Stomach (tissue), 9 donors: ENCODE data around the gene TMEM158. TPM values are rescaled to one million over a fixed set of nuclear protein-coding genes. Genes with fewer than 3 reads are reported as not detected.

ENCODE experiments used
- DNase-seq, 2 donors: peaks; one replicate each; pipeline versions ENCODE4 v3.0.0 to v3.0.0-alpha.2; 2013 to 2019
- H3K27ac ChIP-seq, 5 donors: fragments of 200-600 bp in 4 of 5; sonication (generic) in 4 of 5; one replicate each; pipeline ENCODE4 v1.5.1; 2013 to 2019; ENCODE audit warnings: mild to moderate bottlenecking in 1 of 5, moderate library complexity in 1 of 5
- H3K27me3 ChIP-seq, 3 donors: fragments of 200-600 bp; sonication (generic); one replicate each; pipeline ENCODE4 v1.5.1; 2017 to 2019; ENCODE audit warnings: mixed run types in 1 of 3
- H3K36me3 ChIP-seq, 4 donors: fragments of 200-600 bp; sonication (generic); 1 replicate in 3 of 4; 2 replicates in 1 of 4; pipeline ENCODE4 v1.5.1; 2016 to 2019
- H3K4me1 ChIP-seq, 4 donors: fragments of 200-600 bp; sonication (generic); one replicate each; pipeline ENCODE4 v1.5.1; 2016 to 2019
- H3K4me3 ChIP-seq, 4 donors: fragments of 200-600 bp; sonication (generic) in 3 of 4; one replicate each; pipeline ENCODE4 v1.5.1; 2016 to 2019; ENCODE audit warnings: mild to moderate bottlenecking in 1 of 4
- H3K9me3 ChIP-seq, 4 donors: fragments of 200-600 bp; sonication (generic); one replicate each; pipeline ENCODE4 v1.5.1; 2016 to 2019
- EP300 ChIP-seq: sonication (generic); formaldehyde crosslinking; IDR thresholded peaks from one replicate; pipeline ENCODE4 v1.6.1; 2017; ENCODE audit warnings: antibody characterized with exemption
- POLR2A ChIP-seq, 4 donors: fragments of 450-650 bp; IDR thresholded peaks; one replicate each; pipeline ENCODE4 v1.6.1; 2016; ENCODE audit warnings: antibody characterized with exemption in 4 of 4, control low read depth in 2 of 4, mild to moderate bottlenecking in 1 of 4, moderate library complexity in 1 of 4
- POLR2AphosphoS5 ChIP-seq, 3 donors: sonication (generic); formaldehyde crosslinking; IDR thresholded peaks; one replicate each; pipeline ENCODE4 v1.6.1; 2016; ENCODE audit warnings: antibody characterized with exemption in 3 of 3
- WGBS, 5 donors: extraction: QIAGEN DNeasy Blood & Tissue Kit in 3 of 5; methylation state at CpG; one replicate each; pipeline versions ENCODE4 v1.1.5 to v1.1.7; 2013 to 2018; 5-methylcytosine and 5-hydroxymethylcytosine counted together
- intact Hi-C: fragments of 100-400 bp; cut with DNase I; formaldehyde crosslinking; loops from one replicate; pipeline ENCODE4 v1.15.1; 2023; ENCODE audit warnings: low total_unique reads
- polyA plus RNA-seq, 3 donors: library from polyadenylated mRNA; stranded (reverse); fragments of 200-250 nt; gene quantifications; one replicate each; pipeline ENCODE4 v1.2.3, GENCODE V29; 2013
- total RNA-seq, 5 donors: library from RNA; depleted of rRNA; stranded (reverse); fragments of >200 nt; gene quantifications; one replicate each; pipeline versions ENCODE4 v1.1.0 to v1.2.3, GENCODE V29; 2014 to 2016
- TF ChIP-seq, protein P1 (sequence below), 7 experiments: fragments of 450-650 bp in 4 of 7; fragments of 200-600 bp in 3 of 7; sonication (generic) in 3 of 7; IDR thresholded peaks; one replicate each; pipeline ENCODE4 v1.5.1; 2016 to 2019; ENCODE audit warnings: antibody characterized with exemption in 7 of 7, control low read depth in 2 of 7, mild to moderate bottlenecking in 1 of 7
- donor health status: healthy with polysubstance abuse.
- donor health status: Bipolar disorder and iron deficiency.
- donor health status: healthy.

The TMEM158 gene
- total and polyA plus RNA-seq, 8 donors, result 0.46 to 5.5 (median 2.0) TPM; not detected in 2

DNA sequence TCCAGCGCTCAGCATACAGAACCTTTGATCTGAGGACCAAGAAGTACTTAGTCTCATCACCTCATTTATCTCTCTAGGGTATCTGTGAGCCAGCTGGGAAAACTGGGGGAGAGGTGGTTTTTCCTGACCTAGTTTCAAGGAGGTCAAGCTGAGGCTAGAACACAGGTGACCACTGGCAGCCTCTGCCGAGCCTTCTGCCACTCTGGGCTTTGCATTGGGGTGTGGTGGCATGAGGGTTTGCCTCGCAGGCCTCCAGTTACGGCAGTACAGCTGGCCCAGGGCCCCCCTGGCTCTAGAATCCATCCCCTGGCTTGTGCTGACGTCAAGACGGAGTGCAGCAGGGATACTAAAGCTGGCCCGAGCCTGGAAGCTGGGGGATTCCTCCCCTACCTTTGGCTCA lies 45.2 kb downstream of the TMEM158 start:
- no peaks in the 10 kb centered on the region for H3K9me3 ChIP-seq
- intact Hi-C loops, result no loop called here
- H3K27ac ChIP-seq, result peak overlapping the region; percentile 12 to 84 (median 50)
- no peaks in the 10 kb centered on the region for H3K36me3 ChIP-seq
- no peak overlapping the region for H3K4me3 ChIP-seq
- DNase-seq, result no peak
- 0 to 71% (median 55%) methylated on average over 1 to 7 of the region's 7 CpGs for WGBS, 5 donors
- H3K27me3 ChIP-seq, result no peaks in the 10 kb centered on the region
- H3K4me1 ChIP-seq, result peaks cover 4 to 59% (median 48%) of the 10 kb centered on the region in 4 donors
- TF ChIP-seq, protein P1, sequence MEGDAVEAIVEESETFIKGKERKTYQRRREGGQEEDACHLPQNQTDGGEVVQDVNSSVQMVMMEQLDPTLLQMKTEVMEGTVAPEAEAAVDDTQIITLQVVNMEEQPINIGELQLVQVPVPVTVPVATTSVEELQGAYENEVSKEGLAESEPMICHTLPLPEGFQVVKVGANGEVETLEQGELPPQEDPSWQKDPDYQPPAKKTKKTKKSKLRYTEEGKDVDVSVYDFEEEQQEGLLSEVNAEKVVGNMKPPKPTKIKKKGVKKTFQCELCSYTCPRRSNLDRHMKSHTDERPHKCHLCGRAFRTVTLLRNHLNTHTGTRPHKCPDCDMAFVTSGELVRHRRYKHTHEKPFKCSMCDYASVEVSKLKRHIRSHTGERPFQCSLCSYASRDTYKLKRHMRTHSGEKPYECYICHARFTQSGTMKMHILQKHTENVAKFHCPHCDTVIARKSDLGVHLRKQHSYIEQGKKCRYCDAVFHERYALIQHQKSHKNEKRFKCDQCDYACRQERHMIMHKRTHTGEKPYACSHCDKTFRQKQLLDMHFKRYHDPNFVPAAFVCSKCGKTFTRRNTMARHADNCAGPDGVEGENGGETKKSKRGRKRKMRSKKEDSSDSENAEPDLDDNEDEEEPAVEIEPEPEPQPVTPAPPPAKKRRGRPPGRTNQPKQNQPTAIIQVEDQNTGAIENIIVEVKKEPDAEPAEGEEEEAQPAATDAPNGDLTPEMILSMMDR (IDR thresholded peaks at IDR 0.05), result no peak
- TF ChIP-seq POLR2AphosphoS5 (IDR thresholded peaks at IDR 0.05) (no peak), EP300 (no peak), POLR2A (IDR thresholded peaks at IDR 0.05) (no peak)

DNA sequence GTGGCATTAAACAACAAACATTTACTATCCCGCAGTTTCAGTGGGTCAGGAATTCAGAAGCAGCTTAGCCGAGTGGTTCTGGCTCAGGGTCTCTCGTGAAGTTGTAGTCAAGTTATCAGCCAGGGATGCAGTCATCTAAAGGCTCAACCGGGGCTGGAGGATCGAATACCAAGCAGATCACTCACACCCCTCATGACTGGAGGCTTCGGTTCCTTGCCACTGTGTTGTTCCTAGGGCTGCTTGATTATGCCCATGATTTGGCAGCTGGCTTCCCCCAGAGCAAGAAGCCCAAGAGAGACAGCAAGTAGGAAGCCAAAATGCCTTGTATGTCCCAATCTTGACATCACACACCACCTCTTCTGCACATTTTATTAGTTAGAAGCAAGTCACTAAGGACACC lies 46.0 kb downstream of the TMEM158 start:
- no peaks in the 10 kb centered on the region for H3K36me3 ChIP-seq
- no peak for DNase-seq
- intact Hi-C loops, result no loop called here
- H3K9me3 ChIP-seq, result no peaks in the 10 kb centered on the region
- H3K27me3 ChIP-seq, result no peaks in the 10 kb centered on the region
- WGBS, 5 donors, result 55 to 96% (median 77%) methylated on average over 6 of the region's 6 CpGs
- no peak overlapping the region for H3K27ac ChIP-seq
- no peak overlapping the region for H3K4me3 ChIP-seq
- TF ChIP-seq, protein P1 (IDR thresholded peaks at IDR 0.05), result no peak
- TF ChIP-seq POLR2A (IDR thresholded peaks at IDR 0.05), result no peak
- no peak for TF ChIP-seq EP300
- TF ChIP-seq POLR2AphosphoS5 (IDR thresholded peaks at IDR 0.05), result no peak
- H3K4me1 ChIP-seq, result peaks cover 4 to 59% (median 48%) of the 10 kb centered on the region in 4 donors

DNA sequence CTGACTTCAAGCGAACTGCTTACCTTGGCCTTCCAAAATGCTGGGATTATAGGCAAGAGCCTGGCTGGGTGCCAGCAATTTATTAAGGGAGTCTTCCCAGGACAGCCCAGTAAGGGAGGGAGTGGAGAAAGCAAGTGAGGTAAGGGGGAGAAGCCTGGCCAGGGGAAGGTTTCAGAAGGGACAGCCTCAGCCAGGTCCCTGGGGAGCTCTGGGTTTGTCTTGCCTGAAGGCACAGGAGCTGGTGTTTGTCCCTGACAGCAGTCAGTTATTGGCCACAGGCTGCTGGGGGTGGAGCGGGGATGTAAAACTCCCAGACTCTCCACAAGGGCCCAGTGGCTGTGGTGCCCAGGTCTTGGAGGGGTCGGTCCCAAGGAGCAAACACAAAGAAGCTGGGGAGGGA lies 46.9 kb downstream of the TMEM158 start:
- no peaks in the 10 kb centered on the region for H3K9me3 ChIP-seq
- H3K4me3 ChIP-seq, result no peak overlapping the region
- peak overlapping the region in 2 of 5 donors; percentile 71 to 72 for H3K27ac ChIP-seq
- H3K27me3 ChIP-seq, result no peaks in the 10 kb centered on the region
- intact Hi-C loops, result no loop called here
- no peak for DNase-seq
- 72 to 91% (median 86%) methylated on average over 3 of the region's 3 CpGs for WGBS, 5 donors
- peaks cover 4 to 58% (median 48%) of the 10 kb centered on the region in 4 donors for H3K4me1 ChIP-seq
- no peaks in the 10 kb centered on the region for H3K36me3 ChIP-seq
- no peak for TF ChIP-seq POLR2A (IDR thresholded peaks at IDR 0.05)
- TF ChIP-seq EP300, result no peak
- no peak for TF ChIP-seq POLR2AphosphoS5 (IDR thresholded peaks at IDR 0.05)
- TF ChIP-seq, protein P1 (IDR thresholded peaks at IDR 0.05), result no peak

DNA sequence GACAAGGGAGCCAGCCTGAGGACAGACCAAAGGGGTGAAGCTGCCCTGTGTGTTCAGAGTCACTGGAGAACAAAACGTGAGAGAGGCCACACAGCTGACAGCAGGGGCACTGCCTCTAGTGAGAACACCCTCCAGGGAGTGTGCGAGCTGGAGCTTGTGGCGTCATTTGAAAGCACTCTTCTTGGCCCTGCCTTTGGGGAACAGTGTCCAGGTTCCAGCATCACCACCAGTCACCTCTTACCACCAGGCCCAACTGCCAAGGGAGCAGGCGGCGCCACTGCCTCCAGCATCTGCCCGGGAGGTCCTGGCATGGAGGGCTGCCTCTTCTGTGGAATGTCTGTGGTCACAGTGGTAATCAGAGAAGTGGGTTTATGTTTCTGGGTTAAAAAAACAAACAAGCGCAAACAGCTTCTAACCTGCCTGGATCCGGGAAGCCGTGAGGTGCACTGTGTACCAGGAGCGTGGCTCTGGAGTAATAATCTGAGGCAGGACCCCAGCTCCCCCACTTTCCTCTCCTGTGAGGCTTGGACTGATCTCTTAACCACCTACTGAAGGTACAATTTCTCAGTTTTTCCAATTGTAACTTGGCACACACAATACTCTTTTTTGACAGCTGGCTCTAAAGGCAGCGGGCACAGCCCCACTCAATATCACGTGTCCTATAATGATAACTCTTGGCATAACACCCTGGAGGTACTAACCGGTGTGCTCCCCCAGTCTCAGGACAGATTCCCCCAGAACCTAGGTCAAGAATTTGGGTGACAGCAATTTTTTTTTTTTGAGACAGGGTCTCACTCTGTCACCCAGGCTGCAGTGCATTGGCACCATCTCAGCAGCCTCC lies 47.7 kb downstream of the TMEM158 start:
- Histone ChIP-seq H3K4me1 (peaks cover 4 to 50% (median 43%) of the 10 kb centered on the region in 4 donors), H3K9me3 (no peaks in the 10 kb centered on the region), H3K27ac (peak overlapping the region; percentile 9 to 72 (median 63)), H3K4me3 (no peak overlapping the region), H3K27me3 (no peaks in the 10 kb centered on the region), H3K36me3 (no peaks in the 10 kb centered on the region)
- intact Hi-C loops, result no loop called here
- peak; percentile 16 to 58 for DNase-seq
- WGBS, 5 donors, result 32 to 62% (median 45%) methylated on average over 13 of the region's 13 CpGs
- peak in 1 of 3 donors; percentile 22 for TF ChIP-seq POLR2AphosphoS5 (IDR thresholded peaks at IDR 0.05)
- TF ChIP-seq POLR2A (IDR thresholded peaks at IDR 0.05), result no peak
- TF ChIP-seq, protein P1 (IDR thresholded peaks at IDR 0.05), result no peak
